Measurements from ENCODE around the gene PSMC1. TPM values are rescaled to one million over a fixed set of nuclear protein-coding genes. Genes with fewer than 3 reads are reported as not detected.

Gene PSMC1
- total RNA-seq, 3 donors from 2014 or later, result 74.4 to 170 (median 117) TPM

DNA sequence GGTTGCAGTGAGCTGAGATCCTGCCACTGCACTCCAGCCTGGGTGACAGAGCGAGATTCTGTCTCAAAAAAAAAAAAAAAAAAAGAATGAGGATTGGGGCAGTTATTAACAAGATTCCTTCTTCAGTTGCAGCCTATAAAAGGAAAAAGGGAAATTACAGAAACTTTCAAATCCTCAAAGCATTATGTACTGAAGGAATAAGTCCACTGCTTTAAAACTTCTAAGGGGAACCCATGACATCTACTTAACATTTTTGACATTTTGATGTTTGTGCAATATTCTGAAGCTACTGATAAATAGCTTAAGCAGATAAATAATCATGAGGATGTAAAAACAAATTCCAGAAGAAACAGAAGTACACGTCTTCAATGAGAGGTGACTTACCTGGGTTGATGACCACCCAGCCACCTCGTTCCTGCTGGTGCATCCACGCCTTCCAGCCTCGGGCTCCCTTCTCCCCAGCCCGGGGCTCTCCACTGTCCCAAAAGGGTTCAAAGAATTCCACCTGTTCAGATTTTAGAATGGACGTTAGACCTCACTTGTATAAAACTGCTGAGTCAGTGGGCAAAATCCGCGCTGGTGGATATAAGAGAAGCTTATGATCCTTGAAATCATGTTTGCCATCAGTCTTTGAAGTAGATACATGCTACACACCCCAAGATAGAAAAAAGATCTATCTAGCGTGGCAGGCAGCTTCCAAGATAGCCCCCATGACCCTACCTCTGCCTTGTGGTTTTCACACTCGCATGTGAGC, 41.7 kb downstream of the PSMC1 start:
- H3K27ac ChIP-seq, result no peak overlapping the region
- intact Hi-C loops (cut with DNase I; ENCODE audit: low total_unique reads), result no loop called here

DNA sequence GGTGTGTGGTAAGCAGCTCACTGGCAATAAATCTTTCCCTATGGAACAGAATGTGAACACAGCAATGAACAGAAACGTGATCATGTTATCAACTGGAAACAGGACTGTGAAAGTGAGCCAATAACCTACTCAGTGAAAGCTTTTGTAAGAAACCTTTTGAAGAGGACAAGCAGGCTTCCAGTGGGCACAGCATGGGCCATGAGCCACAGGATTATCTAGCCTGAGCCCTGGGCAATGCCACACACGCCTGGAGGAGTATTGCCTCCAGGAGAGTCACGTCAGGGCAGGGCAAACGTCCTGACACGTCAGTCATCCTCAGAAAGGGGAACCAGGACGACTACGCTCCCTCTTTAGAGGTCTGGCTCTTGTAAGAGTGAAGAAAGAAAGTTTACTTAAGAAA, 43.1 kb downstream of the PSMC1 start:
- no peak overlapping the region for H3K4me3 ChIP-seq
- TF ChIP-seq POLR2AphosphoS5 (IDR thresholded peaks at IDR 0.05) (no peak), POLR2A (IDR thresholded peaks at IDR 0.05) (no peak)
- TF ChIP-seq, protein P1, sequence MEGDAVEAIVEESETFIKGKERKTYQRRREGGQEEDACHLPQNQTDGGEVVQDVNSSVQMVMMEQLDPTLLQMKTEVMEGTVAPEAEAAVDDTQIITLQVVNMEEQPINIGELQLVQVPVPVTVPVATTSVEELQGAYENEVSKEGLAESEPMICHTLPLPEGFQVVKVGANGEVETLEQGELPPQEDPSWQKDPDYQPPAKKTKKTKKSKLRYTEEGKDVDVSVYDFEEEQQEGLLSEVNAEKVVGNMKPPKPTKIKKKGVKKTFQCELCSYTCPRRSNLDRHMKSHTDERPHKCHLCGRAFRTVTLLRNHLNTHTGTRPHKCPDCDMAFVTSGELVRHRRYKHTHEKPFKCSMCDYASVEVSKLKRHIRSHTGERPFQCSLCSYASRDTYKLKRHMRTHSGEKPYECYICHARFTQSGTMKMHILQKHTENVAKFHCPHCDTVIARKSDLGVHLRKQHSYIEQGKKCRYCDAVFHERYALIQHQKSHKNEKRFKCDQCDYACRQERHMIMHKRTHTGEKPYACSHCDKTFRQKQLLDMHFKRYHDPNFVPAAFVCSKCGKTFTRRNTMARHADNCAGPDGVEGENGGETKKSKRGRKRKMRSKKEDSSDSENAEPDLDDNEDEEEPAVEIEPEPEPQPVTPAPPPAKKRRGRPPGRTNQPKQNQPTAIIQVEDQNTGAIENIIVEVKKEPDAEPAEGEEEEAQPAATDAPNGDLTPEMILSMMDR (IDR thresholded peaks at IDR 0.05), result no peak
- no peak for DNase-seq (ENCODE audit: low spot score in 2 of 2)
- intact Hi-C loops (cut with DNase I; ENCODE audit: low total_unique reads), result no loop called here
- H3K27ac ChIP-seq, result no peak overlapping the region
- H3K4me1 ChIP-seq, result peaks cover 0 to 4% of the 10 kb centered on the region in 2 donors
- H3K27me3 ChIP-seq, result no peaks in the 10 kb centered on the region
- no peaks in the 10 kb centered on the region for H3K36me3 ChIP-seq
- no peaks in the 10 kb centered on the region for H3K9me3 ChIP-seq

More for the DNA sequence above, 41.7 kb downstream of the PSMC1 start:
- H3K4me3 ChIP-seq, result no peak overlapping the region
- H3K9me3 ChIP-seq, result no peaks in the 10 kb centered on the region
- H3K27me3 ChIP-seq, result no peaks in the 10 kb centered on the region
- H3K4me1 ChIP-seq, result peaks cover 0 to 4% of the 10 kb centered on the region in 2 donors
- no peaks in the 10 kb centered on the region for H3K36me3 ChIP-seq
- no peak for DNase-seq (ENCODE audit: low spot score in 2 of 2)
- TF ChIP-seq, protein P1 (IDR thresholded peaks at IDR 0.05), result no peak

DNA sequence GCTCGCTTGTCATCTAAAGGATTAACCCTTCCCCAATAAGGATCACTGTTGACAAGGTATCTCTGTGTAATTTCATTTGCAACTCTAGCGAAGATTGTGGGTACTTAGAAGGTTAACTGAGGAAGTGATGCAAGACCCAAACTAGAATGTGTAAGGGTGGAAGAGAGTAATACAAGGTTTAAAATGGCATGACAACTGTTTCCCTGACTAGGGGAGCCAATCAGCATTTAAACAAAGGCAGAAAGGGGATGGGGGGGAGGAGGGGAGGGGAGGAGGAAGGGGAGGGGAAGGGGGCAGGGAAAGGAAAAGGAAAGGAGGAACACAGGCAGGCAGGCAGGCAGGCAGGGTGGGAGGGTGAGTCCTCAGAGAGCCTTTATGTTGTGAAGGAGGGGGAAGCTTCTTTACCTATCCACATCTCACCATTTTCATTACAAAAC, 44.3 kb downstream of the PSMC1 start:
- Histone ChIP-seq H3K4me1 (peaks cover 0 to 4% of the 10 kb centered on the region in 2 donors), H3K4me3 (no peak overlapping the region), H3K27me3 (no peaks in the 10 kb centered on the region), H3K36me3 (no peaks in the 10 kb centered on the region), H3K27ac (peak overlapping the region in 1 of 2 donors; percentile 33), H3K9me3 (no peaks in the 10 kb centered on the region)
- no peak for DNase-seq (ENCODE audit: low spot score in 2 of 2)
- intact Hi-C loops (cut with DNase I; ENCODE audit: low total_unique reads), result no loop called here
- TF ChIP-seq POLR2AphosphoS5 (IDR thresholded peaks at IDR 0.05), result no peak
- TF ChIP-seq POLR2A (IDR thresholded peaks at IDR 0.05), result no peak
- TF ChIP-seq, protein P1 (IDR thresholded peaks at IDR 0.05), result no peak

DNA sequence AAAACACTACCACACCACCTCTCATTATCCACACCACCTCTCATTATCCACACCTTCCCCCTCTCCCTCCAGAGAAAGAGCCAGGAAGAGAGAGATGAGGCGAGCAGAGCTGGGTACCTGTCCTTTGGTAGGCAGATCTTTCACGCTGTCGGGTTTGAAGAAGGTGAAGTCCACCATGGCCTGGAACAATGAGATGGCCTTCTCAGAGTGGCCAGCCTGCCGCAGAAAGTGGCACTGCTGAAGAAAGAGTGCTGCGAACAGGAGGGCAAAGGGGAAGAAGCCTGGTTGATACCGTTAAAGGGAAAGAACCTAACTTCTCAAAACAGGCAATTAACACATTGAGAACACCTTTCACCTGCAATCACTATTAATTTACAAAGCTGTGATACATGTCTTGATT, 44.8 kb downstream of the PSMC1 start:
- peaks cover 0 to 4% of the 10 kb centered on the region in 2 donors for H3K4me1 ChIP-seq
- no peaks in the 10 kb centered on the region for H3K9me3 ChIP-seq
- no peaks in the 10 kb centered on the region for H3K27me3 ChIP-seq
- TF ChIP-seq POLR2A (IDR thresholded peaks at IDR 0.05) (no peak), POLR2AphosphoS5 (IDR thresholded peaks at IDR 0.05) (no peak)
- TF ChIP-seq, protein P1 (IDR thresholded peaks at IDR 0.05), result no peak
- H3K36me3 ChIP-seq, result no peaks in the 10 kb centered on the region
- H3K4me3 ChIP-seq, result no peak overlapping the region
- peak overlapping the region in 1 of 2 donors; percentile 33 for H3K27ac ChIP-seq
- no peak for DNase-seq (ENCODE audit: low spot score in 2 of 2)
- intact Hi-C loops (cut with DNase I; ENCODE audit: low total_unique reads), result no loop called here

DNA sequence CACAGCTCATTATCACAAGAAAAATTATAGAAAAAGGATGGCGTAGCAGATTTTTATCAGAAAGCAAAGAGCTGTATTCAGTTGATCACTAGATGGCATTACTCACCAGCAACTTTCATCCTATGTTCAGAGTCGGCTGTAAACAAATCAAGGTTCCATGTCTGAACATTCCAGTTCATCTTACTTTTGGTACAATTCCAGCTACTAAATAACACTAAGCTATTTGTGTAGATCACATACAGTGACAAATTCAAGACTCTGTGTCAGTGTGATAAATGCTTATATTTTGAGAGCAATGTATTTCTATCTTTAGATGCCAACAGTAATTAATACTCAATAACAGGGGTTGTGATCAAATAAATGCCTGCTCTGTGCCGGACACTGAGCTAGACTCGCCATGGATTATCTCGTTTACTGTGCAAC, 45.3 kb downstream of the PSMC1 start:
- DNase-seq (ENCODE audit: low spot score in 2 of 2), result no peak
- Histone ChIP-seq H3K4me3 (no peak overlapping the region), H3K4me1 (peaks cover 0 to 4% of the 10 kb centered on the region in 2 donors), H3K36me3 (no peaks in the 10 kb centered on the region), H3K9me3 (no peaks in the 10 kb centered on the region), H3K27me3 (no peaks in the 10 kb centered on the region), H3K27ac (peak overlapping the region in 1 of 2 donors; percentile 8)
- intact Hi-C loops (cut with DNase I; ENCODE audit: low total_unique reads), result no loop called here
- TF ChIP-seq POLR2AphosphoS5 (IDR thresholded peaks at IDR 0.05), result no peak
- TF ChIP-seq, protein P1 (IDR thresholded peaks at IDR 0.05), result peak in 2 of 3 donors; percentile 43 to 58
